MV-4-11 (cell line): ENCODE data around the gene SURF6.
A peak's percentile ranks its signal among the peaks of the same experiment; 100 is the strongest.
"Not testable (repeated sequence)": the region's sequence is repeated elsewhere in the genome, so short reads cannot be mapped to it uniquely, and the experiment has no call there.

Source experiments
- DNase-seq: peaks from one replicate; lab custom pipeline; 2025; lab: John Stamatoyannopoulos, UW

Gene SURF6

GRCh38 chr9:133347985-133348717 is 12.2 kb upstream of the SURF6 start, which contains the start of the genes MED22 and RPL7A:
TSS of gene MED22 (minus strand) at chr9:133348131. CDS start at chr9:133346662, 1,469 bp downstream.
TSS of gene RPL7A (plus strand) at chr9:133348218. CDS start at chr9:133348244, 26 bp downstream.
- peak; percentile 93 for DNase-seq

GRCh38 chr9:133347515-133347984 is 11.6 kb upstream of the SURF6 start:
- DNase-seq = peak; percentile 29

- no peak for DNase-seq
Observed at GRCh38 chr9:133346021-133346785, 10.2 kb upstream of the SURF6 start.

- DNase-seq = no peak
Observed at GRCh38 chr9:133345596-133345995, 9.6 kb upstream of the SURF6 start.

GRCh38 chr9:133344979-133345378 is 9.0 kb upstream of the SURF6 start:
- no peak for DNase-seq

GRCh38 chr9:133344071-133344470 is 8.1 kb upstream of the SURF6 start:
- no peak for DNase-seq

GRCh38 chr9:133342570-133342969 is 6.6 kb upstream of the SURF6 start:
- no peak for DNase-seq

- no peak for DNase-seq
Observed at GRCh38 chr9:133342069-133342406, 6.0 kb upstream of the SURF6 start.

GRCh38 chr9:133341369-133342068 is 5.5 kb upstream of the SURF6 start:
- DNase-seq = peak; percentile 85

- DNase-seq = no peak
Observed at GRCh38 chr9:133340916-133341315, 4.9 kb upstream of the SURF6 start.

GRCh38 chr9:133340256-133340655 is 4.3 kb upstream of the SURF6 start:
- DNase-seq = peak; percentile 12

- DNase-seq = no peak
Observed at GRCh38 chr9:133339641-133340040, 3.7 kb upstream of the SURF6 start.

GRCh38 chr9:133334888-133335287 is 1.1 kb downstream of the SURF6 start:
- peak; percentile 9 for DNase-seq

GRCh38 chr9:133334161-133334560 is 1.8 kb downstream of the SURF6 start:
- no peak for DNase-seq

GRCh38 chr9:133333566-133333965 is 2.4 kb downstream of the SURF6 start:
- DNase-seq = no peak

- DNase-seq = no peak
Observed at GRCh38 chr9:133333011-133333410, 3.0 kb downstream of the SURF6 start.

GRCh38 chr9:133332381-133332730 is 3.6 kb downstream of the SURF6 start:
- DNase-seq = no peak

- no peak for DNase-seq
Observed at GRCh38 chr9:133331641-133332380, 4.2 kb downstream of the SURF6 start.

- DNase-seq = no peak
Observed at GRCh38 chr9:133331221-133331620, 4.8 kb downstream of the SURF6 start.

GRCh38 chr9:133329306-133330156 is 6.5 kb downstream of the SURF6 start:
- not testable (repeated sequence) for DNase-seq
